ENCODE results near the gene GPR62. TPM values are rescaled to one million over a fixed set of nuclear protein-coding genes. Genes with fewer than 3 reads are reported as not detected.
A peak's percentile ranks its signal among the peaks of the same experiment; 100 is the strongest.

The GPR62 gene
- total and polyA plus RNA-seq, 2 donors from 2014 or later: 0.09 to 0.41 TPM

DNA sequence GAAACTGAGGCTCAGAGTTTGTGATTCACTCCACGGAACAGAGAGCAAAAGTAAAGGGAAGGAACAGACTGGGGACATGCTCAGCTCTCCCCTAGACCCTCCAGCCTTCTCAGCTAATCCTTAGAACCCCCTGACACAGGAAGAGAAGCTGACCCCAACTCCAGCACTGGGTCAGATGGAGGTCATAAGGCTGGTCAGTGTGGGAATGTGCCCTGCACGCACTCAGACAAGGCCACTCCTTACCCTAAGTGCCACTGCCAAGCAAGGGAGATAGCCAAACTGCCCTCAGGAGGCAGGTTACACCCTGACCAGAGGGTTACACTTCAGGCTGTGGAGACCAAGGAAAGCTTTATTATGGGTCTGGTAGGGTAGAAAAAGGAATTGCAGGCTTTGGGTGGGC, 39.3 kb downstream of the GPR62 start:
- peaks cover 3 to 16% (median 8%) of the 10 kb centered on the region in 3 donors for H3K4me1 ChIP-seq (ENCODE audit: control insufficient read depth in 2 of 3, insufficient read depth in 2 of 3, low read depth in 1 of 3, low read length in 3 of 3)
- DNase-seq (no peak), FAIRE-seq (no peak)
- H3K36me3 ChIP-seq (ENCODE audit: control insufficient read depth in 2 of 3, insufficient read depth in 3 of 3, low read length in 3 of 3): peaks cover 8 to 15% (median 8%) of the 10 kb centered on the region in 3 donors
- TF ChIP-seq, protein P1, sequence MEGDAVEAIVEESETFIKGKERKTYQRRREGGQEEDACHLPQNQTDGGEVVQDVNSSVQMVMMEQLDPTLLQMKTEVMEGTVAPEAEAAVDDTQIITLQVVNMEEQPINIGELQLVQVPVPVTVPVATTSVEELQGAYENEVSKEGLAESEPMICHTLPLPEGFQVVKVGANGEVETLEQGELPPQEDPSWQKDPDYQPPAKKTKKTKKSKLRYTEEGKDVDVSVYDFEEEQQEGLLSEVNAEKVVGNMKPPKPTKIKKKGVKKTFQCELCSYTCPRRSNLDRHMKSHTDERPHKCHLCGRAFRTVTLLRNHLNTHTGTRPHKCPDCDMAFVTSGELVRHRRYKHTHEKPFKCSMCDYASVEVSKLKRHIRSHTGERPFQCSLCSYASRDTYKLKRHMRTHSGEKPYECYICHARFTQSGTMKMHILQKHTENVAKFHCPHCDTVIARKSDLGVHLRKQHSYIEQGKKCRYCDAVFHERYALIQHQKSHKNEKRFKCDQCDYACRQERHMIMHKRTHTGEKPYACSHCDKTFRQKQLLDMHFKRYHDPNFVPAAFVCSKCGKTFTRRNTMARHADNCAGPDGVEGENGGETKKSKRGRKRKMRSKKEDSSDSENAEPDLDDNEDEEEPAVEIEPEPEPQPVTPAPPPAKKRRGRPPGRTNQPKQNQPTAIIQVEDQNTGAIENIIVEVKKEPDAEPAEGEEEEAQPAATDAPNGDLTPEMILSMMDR (IDR thresholded peaks at IDR 0.05; ENCODE audit: borderline replicate concordance, extremely low read depth, insufficient read depth): no peak
- no peaks in the 10 kb centered on the region for H3K9me3 ChIP-seq (ENCODE audit: control insufficient read depth in 2 of 3, insufficient read depth in 1 of 3, low read length in 3 of 3)
- intact Hi-C loops (cut with DNase I): no loop called here
- H3K27me3 ChIP-seq (ENCODE audit: control insufficient read depth, insufficient read depth, low read length): no peaks in the 10 kb centered on the region
- peak overlapping the region; percentile 97 to 99 (median 99) for H3K9ac ChIP-seq (ENCODE audit: low read length in 3 of 3)
- no peak overlapping the region for H3K27ac ChIP-seq (ENCODE audit: low read depth in 2 of 2, low read length in 2 of 2)
- peak overlapping the region; percentile 46 to 97 (median 93) for H3K4me3 ChIP-seq (ENCODE audit: low read length in 3 of 3)

DNA sequence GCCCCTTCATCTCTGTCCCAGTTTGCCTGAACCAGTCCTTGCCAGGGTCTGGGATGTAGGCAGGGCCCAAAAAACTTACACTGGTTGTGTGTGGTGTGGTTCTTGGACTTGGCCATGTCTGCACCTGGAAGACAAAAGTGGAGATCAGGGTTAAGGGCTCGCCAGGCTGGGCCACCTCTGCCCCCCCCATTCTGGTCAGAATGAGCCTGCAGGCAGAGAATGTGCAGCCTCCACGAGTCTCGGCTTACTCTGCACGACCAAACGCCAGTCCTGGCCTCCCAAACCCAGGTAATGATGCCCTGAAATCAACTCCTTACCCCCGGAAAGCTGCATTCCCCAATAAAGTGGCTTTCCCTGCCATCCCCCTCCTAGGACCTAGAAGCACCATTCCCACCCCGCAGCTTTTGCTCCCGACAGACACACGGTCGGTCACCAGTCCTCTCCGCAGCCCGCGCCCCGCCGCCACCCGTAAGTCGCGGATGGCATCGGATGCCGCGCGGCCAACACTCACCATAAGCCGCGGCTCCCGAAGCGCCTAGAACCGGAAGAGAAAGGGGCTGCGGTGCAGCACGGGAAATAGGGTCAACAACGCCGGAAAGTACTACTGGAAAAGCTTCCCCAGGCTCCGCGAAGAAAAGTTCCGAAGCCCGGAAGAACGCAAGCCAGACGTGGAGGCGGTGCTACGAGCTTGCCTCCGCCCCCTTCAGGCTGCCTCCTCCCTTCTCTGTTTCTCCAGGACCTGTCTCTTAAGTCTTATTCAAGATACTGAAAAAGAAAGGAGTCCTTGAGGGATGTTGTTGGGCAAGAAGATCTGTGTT, 40.4 kb downstream of the GPR62 start, which contains the start of gene RPL29:
Gene RPL29 (minus strand): TSS at position 550 of the 818 bp plus-strand sequence. CDS start 434 bp downstream, at position 116.
- FAIRE-seq: peak; percentile 60
- H3K36me3 ChIP-seq (ENCODE audit: control insufficient read depth in 2 of 3, insufficient read depth in 3 of 3, low read length in 3 of 3): peaks cover 8 to 15% (median 8%) of the 10 kb centered on the region in 3 donors
- H3K4me1 ChIP-seq (ENCODE audit: control insufficient read depth in 2 of 3, insufficient read depth in 2 of 3, low read depth in 1 of 3, low read length in 3 of 3): peaks cover 3 to 16% (median 8%) of the 10 kb centered on the region in 3 donors
- intact Hi-C loops (cut with DNase I): no loop called here
- peak; percentile 96 to 97 (median 96) for DNase-seq
- H3K4me3 ChIP-seq (ENCODE audit: low read length in 3 of 3): peak within 1 kb of the TSS; percentile 93 to 97 (median 97)
- H3K27ac ChIP-seq (ENCODE audit: low read depth in 2 of 2, low read length in 2 of 2): peak within 1 kb of the TSS; percentile 86 to 90
- H3K9me3 ChIP-seq (ENCODE audit: control insufficient read depth in 2 of 3, insufficient read depth in 1 of 3, low read length in 3 of 3): no peaks in the 10 kb centered on the region
- TF ChIP-seq, protein P1 (IDR thresholded peaks at IDR 0.05; ENCODE audit: borderline replicate concordance, extremely low read depth, insufficient read depth): no peak
- peak within 1 kb of the TSS; percentile 97 to 99 (median 99) for H3K9ac ChIP-seq (ENCODE audit: low read length in 3 of 3)
- H3K27me3 ChIP-seq (ENCODE audit: control insufficient read depth, insufficient read depth, low read length): no peaks in the 10 kb centered on the region

DNA sequence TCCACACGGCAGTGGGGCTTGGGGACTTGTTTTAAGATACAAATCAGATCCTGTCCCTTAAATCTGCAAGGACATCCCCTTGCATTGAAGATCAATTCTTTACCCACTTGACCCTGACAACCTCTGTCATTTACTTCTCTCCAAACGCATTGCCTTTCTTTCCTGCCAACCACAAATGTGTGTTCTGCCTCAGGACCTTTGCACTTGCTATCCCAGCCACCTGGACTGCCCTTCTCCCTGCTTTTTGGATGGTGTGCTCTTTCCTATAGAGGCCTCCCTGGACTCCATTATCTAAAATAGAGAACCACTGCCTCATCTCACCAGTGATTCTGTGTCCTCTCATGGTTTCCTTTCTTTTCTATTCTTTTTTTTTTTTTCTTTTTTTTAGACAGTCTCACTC, 42.0 kb downstream of the GPR62 start:
- Histone ChIP-seq H3K27me3 (ENCODE audit: control insufficient read depth, insufficient read depth, low read length) (no peaks in the 10 kb centered on the region), H3K4me1 (ENCODE audit: control insufficient read depth in 2 of 3, insufficient read depth in 2 of 3, low read depth in 1 of 3, low read length in 3 of 3) (peaks cover 3 to 18% (median 8%) of the 10 kb centered on the region in 3 donors), H3K4me3 (ENCODE audit: low read length in 3 of 3) (no peak overlapping the region), H3K27ac (ENCODE audit: low read depth in 2 of 2, low read length in 2 of 2) (no peak overlapping the region), H3K9ac (ENCODE audit: low read length in 3 of 3) (no peak overlapping the region), H3K36me3 (ENCODE audit: control insufficient read depth in 2 of 3, insufficient read depth in 3 of 3, low read length in 3 of 3) (peaks cover 8 to 15% (median 8%) of the 10 kb centered on the region in 3 donors), H3K9me3 (ENCODE audit: control insufficient read depth in 2 of 3, insufficient read depth in 1 of 3, low read length in 3 of 3) (no peaks in the 10 kb centered on the region)
- TF ChIP-seq, protein P1 (IDR thresholded peaks at IDR 0.05; ENCODE audit: borderline replicate concordance, extremely low read depth, insufficient read depth): no peak
- intact Hi-C loops (cut with DNase I): no loop called here
- FAIRE-seq: no peak
- DNase-seq: no peak
